Gastroesophageal sphincter (tissue), 3 donors: Measurements from ENCODE around the gene ATG14.

Experiments used
- CTCF ChIP-seq, 4 experiments: fragments of 200-600 bp in 2 of 4; fragments of 450-650 bp in 2 of 4; sonication (generic) in 1 of 4; IDR thresholded peaks; one replicate each; pipeline ENCODE4 v1.5.1; 2017 to 2019; ENCODE audit warnings: antibody characterized with exemption in 4 of 4, mild to moderate bottlenecking in 2 of 4, moderate library complexity in 2 of 4
- EP300 ChIP-seq: sonication (generic); formaldehyde crosslinking; IDR thresholded peaks from one replicate; pipeline ENCODE4 v1.6.1; 2017; ENCODE audit warnings: antibody characterized with exemption, mild to moderate bottlenecking
- POLR2A ChIP-seq, 2 donors: fragments of 450-650 bp; IDR thresholded peaks; one replicate each; pipeline ENCODE4 v1.6.1; 2017; ENCODE audit warnings: antibody characterized with exemption in 2 of 2, mild to moderate bottlenecking in 2 of 2, moderate library complexity in 1 of 2
- POLR2AphosphoS5 ChIP-seq: sonication (generic); formaldehyde crosslinking; IDR thresholded peaks from one replicate; pipeline ENCODE4 v1.6.1; 2017; ENCODE audit warnings: antibody characterized with exemption

- TF ChIP-seq CTCF (IDR thresholded peaks at IDR 0.05) (no peak), POLR2AphosphoS5 (no peak), POLR2A (IDR thresholded peaks at IDR 0.05) (no peak), EP300 (no peak)
Measured at GRCh38 chr14:55318694-55319093, 92.9 kb downstream of the ATG14 start.
